GM10266 (cell line): ENCODE measurements around the gene BLZF1.

Experiments used
- DNase-seq: peaks from one replicate; pipeline ENCODE4 v3.0.0; 2012; ENCODE audit errors: extremely low spot score
- CTCF ChIP-seq: IDR thresholded peaks from 2 replicates; pipeline ENCODE4 v1.5.1; 2012; ENCODE audit warnings: mild to moderate bottlenecking, low read depth; ENCODE audit not compliant: control insufficient read depth, insufficient read depth; ENCODE audit errors: missing control alignments

Gene BLZF1

DNA sequence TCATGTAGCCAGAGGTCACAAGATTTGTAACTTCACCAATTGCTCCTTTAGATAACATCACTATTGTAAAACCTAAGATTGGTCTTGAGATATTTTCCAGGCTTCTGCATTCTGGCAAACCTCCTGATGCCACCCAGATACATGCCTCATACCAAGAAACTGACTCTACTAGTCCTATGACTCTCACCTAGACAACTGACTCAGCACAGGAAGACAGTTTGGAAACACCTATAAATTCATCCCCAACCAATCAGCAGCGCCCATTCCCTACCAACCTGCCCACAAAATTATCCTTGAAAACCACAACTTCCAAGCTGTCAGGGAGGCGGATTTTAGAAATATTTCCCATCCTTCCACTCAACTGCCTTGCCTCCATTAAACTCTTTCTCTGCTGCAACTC, 3.0 kb upstream of the BLZF1 start:
- no peak for TF ChIP-seq CTCF
- DNase-seq, result no peak

DNA sequence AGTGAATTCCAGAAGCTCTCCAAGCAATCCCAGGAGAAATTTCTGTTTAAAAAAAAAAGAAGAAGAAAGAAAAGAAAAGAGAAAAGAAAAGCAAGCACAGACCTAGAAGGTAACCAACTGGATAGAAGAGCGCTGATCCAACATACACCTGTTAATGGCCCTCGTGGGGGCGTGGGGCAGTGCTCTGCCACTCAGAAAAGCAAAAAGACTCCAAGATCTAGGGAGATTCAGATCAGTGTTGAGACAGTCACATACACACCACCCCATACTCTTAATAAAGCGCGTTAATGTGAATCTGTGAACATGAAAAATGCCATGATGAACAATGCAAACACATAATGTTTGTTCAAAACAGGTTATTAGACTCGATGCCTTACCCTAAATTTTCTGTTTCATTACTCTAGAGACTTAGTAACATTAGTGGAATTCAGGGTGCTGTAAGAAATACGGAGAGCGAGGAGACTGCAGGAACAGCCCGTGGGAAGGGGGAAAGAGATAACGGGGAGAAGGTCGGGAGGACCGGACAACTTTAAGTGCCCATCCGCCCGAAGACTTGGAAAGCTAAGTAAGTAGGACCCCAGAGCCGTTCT, 804 bp upstream of the BLZF1 start:
- DNase-seq, result no peak
- no peak for TF ChIP-seq CTCF

- DNase-seq, result no peak
- TF ChIP-seq CTCF, result no peak
These were observed 393 bp downstream of the BLZF1 start for GRCh38 chr1:169368406-169368769.

DNA sequence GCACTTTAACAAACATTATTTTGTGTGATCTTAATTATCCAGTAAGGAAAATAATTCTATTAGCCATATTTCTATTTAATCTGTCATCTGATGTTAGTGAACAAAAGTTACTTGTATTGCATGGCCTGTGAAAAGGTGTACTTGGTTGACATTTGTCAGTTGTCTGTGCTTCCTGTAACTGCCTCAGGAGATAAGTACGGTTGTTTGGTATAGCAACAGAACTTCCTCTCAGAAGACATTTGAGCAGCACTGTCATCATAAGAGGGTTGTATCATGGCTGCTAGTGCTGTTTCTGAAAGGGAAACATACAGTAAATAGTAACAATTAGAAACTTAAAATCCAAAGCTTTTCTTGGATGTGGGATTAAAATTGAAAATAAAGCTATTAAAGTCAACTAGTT, 3.4 kb downstream of the BLZF1 start:
- DNase-seq, result no peak
- TF ChIP-seq CTCF, result no peak

DNA sequence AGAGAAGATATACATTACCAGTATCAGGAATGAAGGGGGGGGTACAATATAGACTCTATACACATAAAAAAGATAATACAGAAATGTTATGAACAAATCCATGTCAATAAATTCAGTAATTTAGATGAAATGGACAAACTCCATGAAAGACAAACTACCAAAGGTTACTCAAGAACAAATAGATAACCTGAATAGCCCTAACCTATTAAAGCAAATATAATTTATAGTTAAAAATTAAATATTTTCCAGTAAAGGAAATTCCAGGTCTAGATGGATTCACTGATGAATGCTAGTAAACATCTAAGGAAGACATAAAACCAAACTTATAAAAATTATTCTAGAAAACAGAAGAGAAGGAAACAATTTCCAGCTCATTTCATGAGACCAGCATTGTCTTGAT, 13.2 kb downstream of the BLZF1 start:
- no peak for TF ChIP-seq CTCF
- DNase-seq, result no peak

DNA sequence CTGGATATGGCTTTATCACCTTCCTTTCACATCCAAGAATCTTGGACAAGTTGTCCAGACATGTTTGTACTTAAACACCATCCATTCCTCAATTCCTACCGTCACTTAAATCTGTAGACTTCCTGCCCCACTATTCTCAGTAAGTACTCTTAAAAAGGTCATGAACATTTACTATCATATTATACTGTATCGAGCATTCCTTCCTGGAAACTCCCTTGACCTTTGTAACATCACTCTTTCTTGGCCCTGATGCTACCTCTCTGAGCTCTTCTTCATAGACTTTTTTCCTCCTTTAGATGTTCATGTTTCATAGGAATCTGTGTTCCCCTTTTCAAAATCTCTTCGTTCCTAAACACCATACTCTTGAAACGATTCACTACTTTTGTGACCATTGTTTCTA, 15.5 kb downstream of the BLZF1 start:
- TF ChIP-seq CTCF, result no peak
- no peak for DNase-seq

DNA sequence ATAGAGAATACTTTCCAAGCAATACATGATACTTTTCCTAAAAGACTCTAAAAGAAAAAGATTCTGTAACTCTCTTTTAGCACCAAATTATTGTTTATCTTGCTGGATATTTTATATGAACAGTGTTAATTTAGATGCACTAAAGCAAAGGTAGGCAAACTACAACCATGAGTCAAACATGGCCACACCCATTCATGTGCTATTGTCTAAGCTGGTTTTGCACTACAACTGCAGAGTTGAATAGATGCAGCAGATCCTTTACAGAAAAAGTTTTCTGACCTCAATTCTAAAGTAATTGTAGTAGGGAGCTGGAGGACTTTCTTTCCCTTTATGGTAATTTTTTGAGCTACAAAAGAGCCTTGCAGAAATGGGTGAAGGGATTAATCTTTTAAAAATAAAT, 19.4 kb downstream of the BLZF1 start:
- no peak for TF ChIP-seq CTCF
- DNase-seq, result no peak
